Colonic mucosa (tissue), 4 donors: ENCODE measurements around the gene TAS2R1. TPM values are rescaled to one million over a fixed set of nuclear protein-coding genes. Genes with fewer than 3 reads are reported as not detected.

Experiments
- DNase-seq: peaks from one replicate; pipeline ENCODE4 v3.0.0-alpha.2; 2020
- H3K27ac ChIP-seq: fragments of 200-600 bp; one replicate; pipeline ENCODE4 v1.8.0; 2021
- H3K27me3 ChIP-seq: fragments of 200-600 bp; one replicate; pipeline ENCODE4 v1.8.0; 2021
- H3K36me3 ChIP-seq: fragments of 200-600 bp; one replicate; pipeline ENCODE4 v1.8.0; 2021
- H3K4me1 ChIP-seq: fragments of 200-600 bp; one replicate; pipeline ENCODE4 v1.8.0; 2021; ENCODE audit warnings: mild to moderate bottlenecking
- H3K4me3 ChIP-seq: fragments of 200-600 bp; one replicate; pipeline ENCODE4 v1.8.0; 2021
- H3K9ac ChIP-seq, 2 donors: one replicate each; pipeline ENCODE4 v1.7.0; 2013; ENCODE audit warnings: control low read depth in 2 of 2, low read depth in 2 of 2, low read length in 2 of 2
- H3K9me3 ChIP-seq: fragments of 200-600 bp; one replicate; pipeline ENCODE4 v1.8.0; 2021
- intact Hi-C: fragments of 100-400 bp; cut with DNase I; formaldehyde crosslinking; loops from one replicate; pipeline ENCODE4 v1.14.1; 2022
- total RNA-seq, 2 donors: library from RNA; stranded (reverse); fragmentation: NEBNext Ultra II Directional in 1 of 2; extraction: Animal tissue kit (Norgen Biotek cat#: 25700) in 1 of 2; gene quantifications; one replicate each; pipeline ENCODE4 v1.2.1, GENCODE V29; 2021
- TF ChIP-seq, protein P1 (sequence below): fragments of 200-600 bp; IDR thresholded peaks from one replicate; pipeline ENCODE4 v1.8.0; 2022; ENCODE audit warnings: antibody characterized with exemption, mild to moderate bottlenecking
- donor health status: healthy.
- donor health status: DM: no; HTN: no; CAD: no.
- donor health status: DM: no; HTN: no; CAD: no.

TAS2R1 gene, protein sequence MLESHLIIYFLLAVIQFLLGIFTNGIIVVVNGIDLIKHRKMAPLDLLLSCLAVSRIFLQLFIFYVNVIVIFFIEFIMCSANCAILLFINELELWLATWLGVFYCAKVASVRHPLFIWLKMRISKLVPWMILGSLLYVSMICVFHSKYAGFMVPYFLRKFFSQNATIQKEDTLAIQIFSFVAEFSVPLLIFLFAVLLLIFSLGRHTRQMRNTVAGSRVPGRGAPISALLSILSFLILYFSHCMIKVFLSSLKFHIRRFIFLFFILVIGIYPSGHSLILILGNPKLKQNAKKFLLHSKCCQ
- not detected for total RNA-seq

DNA sequence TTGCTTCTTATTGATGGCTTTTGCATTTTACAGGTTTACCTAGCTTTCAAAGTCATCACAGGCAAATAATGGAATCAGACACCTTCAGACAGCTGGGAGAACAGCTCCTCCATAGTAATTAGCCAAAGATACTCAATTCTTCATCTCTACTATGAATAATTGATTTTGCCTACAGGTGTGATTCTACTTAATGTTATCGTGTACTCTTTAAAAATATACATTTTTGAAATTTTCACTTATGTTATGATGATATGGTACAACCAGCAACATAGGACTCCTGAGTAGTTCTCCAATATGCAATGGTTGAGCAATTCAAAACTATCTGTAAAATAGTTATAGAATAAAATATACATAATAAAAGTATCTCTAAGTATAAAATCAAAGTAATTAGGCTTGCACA is at the start of gene TAS2R1:
TAS2R1 (minus strand) TSS at position 101 of the 400 bp plus-strand sequence. CDS start 319 bp downstream, outside the sequence.
- H3K9me3 ChIP-seq, result no peaks in the 10 kb centered on the region
- no peak within 1 kb of the TSS for H3K4me3 ChIP-seq
- H3K9ac ChIP-seq, result no peak within 1 kb of the TSS
- intact Hi-C loops, result no loop called here
- TF ChIP-seq, protein P1, sequence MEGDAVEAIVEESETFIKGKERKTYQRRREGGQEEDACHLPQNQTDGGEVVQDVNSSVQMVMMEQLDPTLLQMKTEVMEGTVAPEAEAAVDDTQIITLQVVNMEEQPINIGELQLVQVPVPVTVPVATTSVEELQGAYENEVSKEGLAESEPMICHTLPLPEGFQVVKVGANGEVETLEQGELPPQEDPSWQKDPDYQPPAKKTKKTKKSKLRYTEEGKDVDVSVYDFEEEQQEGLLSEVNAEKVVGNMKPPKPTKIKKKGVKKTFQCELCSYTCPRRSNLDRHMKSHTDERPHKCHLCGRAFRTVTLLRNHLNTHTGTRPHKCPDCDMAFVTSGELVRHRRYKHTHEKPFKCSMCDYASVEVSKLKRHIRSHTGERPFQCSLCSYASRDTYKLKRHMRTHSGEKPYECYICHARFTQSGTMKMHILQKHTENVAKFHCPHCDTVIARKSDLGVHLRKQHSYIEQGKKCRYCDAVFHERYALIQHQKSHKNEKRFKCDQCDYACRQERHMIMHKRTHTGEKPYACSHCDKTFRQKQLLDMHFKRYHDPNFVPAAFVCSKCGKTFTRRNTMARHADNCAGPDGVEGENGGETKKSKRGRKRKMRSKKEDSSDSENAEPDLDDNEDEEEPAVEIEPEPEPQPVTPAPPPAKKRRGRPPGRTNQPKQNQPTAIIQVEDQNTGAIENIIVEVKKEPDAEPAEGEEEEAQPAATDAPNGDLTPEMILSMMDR, result no peak
- no peak for DNase-seq
- H3K27me3 ChIP-seq, result no peaks in the 10 kb centered on the region
- H3K4me1 ChIP-seq, result no peaks in the 10 kb centered on the region
- no peaks in the 10 kb centered on the region for H3K36me3 ChIP-seq
- no peak within 1 kb of the TSS for H3K27ac ChIP-seq

DNA sequence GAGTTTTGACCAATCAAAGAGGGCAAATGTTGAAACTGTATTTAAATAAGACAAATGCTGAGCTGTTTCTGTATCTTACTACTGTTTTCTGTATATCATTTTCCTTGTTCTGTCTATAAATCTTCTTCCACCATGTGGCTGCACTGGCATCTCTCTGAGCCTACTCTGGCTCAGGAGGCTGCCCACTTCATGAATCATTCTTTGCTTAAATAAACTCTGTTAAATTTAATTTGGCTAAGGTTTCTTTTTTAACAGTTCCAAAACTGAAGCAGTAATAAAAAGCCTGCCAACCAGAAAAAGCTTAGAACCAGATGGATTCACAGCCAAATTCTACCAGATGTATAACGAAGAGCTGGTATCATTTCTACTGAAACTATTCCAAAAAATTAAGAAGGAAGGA is 40.2 kb upstream of the TAS2R1 start:
- no peaks in the 10 kb centered on the region for H3K36me3 ChIP-seq
- no peak overlapping the region for H3K27ac ChIP-seq
- intact Hi-C loops, result no loop called here
- H3K4me3 ChIP-seq, result no peak overlapping the region
- no peak for DNase-seq
- TF ChIP-seq, protein P1, result no peak
- H3K9me3 ChIP-seq, result no peaks in the 10 kb centered on the region
- H3K9ac ChIP-seq, result no peak overlapping the region
- H3K4me1 ChIP-seq, result no peaks in the 10 kb centered on the region
- no peaks in the 10 kb centered on the region for H3K27me3 ChIP-seq

DNA sequence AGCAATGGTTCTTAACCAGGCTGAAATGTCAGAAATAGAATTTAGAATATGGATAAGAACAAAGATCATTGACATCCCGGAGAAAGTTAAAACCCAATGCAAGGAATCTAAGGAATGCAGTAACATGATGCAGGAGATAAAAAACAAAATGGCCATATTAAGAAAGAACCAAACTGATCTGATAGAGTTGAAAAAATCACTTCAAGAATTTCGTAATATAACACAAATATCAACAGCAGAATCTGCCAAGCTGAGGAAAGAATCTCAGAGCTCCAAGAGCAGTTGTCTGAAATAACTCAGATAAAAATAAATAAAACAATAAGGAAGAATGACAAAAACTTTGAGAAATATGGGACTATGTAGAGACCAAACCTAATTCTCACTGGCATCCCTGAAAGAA is 37.8 kb upstream of the TAS2R1 start:
- no peak overlapping the region for H3K9ac ChIP-seq
- no peak for DNase-seq
- H3K36me3 ChIP-seq, result no peaks in the 10 kb centered on the region
- no peaks in the 10 kb centered on the region for H3K27me3 ChIP-seq
- TF ChIP-seq, protein P1, result no peak
- H3K4me1 ChIP-seq, result no peaks in the 10 kb centered on the region
- H3K27ac ChIP-seq, result no peak overlapping the region
- intact Hi-C loops, result no loop called here
- no peaks in the 10 kb centered on the region for H3K9me3 ChIP-seq
- H3K4me3 ChIP-seq, result no peak overlapping the region

DNA sequence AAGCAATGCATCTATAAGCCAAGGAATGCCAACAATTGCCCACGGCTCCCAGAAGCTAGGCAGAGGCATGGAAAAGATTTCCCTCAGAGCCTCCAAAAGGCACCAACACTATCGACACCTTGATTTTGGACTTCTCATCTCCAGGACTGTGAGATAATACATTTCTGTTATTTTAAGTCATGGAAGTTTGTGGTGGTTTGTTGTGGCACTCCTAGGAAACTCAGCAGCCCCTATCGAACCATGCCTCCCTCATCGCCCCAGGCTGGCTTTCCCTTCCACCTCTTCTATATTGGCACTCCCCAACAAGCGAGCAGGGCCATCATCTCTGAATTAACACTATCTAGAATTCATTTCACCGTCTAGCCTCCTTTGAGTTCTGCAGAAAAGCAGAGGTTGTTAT is 33.7 kb upstream of the TAS2R1 start:
- no peaks in the 10 kb centered on the region for H3K27me3 ChIP-seq
- TF ChIP-seq, protein P1, result no peak
- DNase-seq, result no peak
- no peak overlapping the region for H3K27ac ChIP-seq
- H3K9me3 ChIP-seq, result no peaks in the 10 kb centered on the region
- intact Hi-C loops, result no loop called here
- H3K4me3 ChIP-seq, result no peak overlapping the region
- no peaks in the 10 kb centered on the region for H3K36me3 ChIP-seq
- H3K9ac ChIP-seq, result no peak overlapping the region
- H3K4me1 ChIP-seq, result no peaks in the 10 kb centered on the region

DNA sequence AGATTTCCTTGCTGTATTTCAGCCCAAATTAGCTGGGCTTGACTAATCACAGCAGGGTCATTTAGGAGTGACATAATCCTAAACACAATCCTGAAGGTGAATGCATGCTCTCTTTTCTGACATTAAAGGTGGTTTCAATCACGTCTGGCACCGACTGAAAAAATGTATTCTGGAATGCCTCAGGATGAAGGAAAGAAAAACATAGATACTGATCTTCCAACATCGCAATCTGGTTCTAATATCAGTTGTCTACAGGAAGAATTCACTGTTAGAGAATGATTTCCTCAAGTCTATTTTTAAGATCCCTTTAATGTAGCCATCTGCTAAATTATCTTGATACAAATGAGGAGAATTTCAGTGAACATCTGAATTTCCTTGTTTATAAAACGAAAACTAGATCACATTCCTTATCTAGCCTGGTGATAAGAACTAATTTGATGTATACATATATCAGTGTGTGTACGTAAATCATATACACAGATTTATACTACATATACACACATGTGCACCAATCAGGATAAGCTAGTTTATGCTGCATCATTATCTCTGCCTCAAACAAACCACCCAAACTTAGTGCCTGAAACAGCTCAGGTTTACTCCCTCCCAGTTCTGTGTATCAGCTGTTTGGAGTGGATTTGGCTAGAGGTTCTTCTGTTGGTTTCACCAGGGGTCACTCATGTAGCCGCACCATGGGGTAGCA is 31.3 kb upstream of the TAS2R1 start:
- Histone ChIP-seq H3K27ac (no peak overlapping the region), H3K9me3 (no peaks in the 10 kb centered on the region), H3K27me3 (no peaks in the 10 kb centered on the region), H3K4me1 (no peaks in the 10 kb centered on the region), H3K4me3 (no peak overlapping the region), H3K36me3 (no peaks in the 10 kb centered on the region), H3K9ac (no peak overlapping the region)
- intact Hi-C loops, result no loop called here
- TF ChIP-seq, protein P1, result no peak
- DNase-seq, result no peak
